PC-9 (cell line): Measurements from ENCODE around the gene ENO1. TPM values are rescaled to one million over a fixed set of nuclear protein-coding genes. Genes with fewer than 3 reads are reported as not detected.
A peak's percentile ranks its signal among the peaks of the same experiment; 100 is the strongest.

Source experiments
- BruUV-seq: library from RNA; stranded (reverse); fragments of 400-500 nt; replicated peaks from 2 replicates; lab custom pipeline; 2021; lab: Mats Ljungman, UMichigan
- CTCF ChIA-PET: fragments of 300-600 bp; sonication (Branson Sonifier 250); formaldehyde crosslinking; loops from one replicate; lab custom pipeline; 2022; ENCODE audit warnings: antibody characterized with exemption; lab: Charles Lee
- POLR2A ChIA-PET: fragments of 300-600 bp; sonication (Branson Sonifier 250); formaldehyde crosslinking; loops from one replicate; lab custom pipeline; 2022; ENCODE audit warnings: antibody characterized with exemption; ENCODE audit not compliant: unreplicated experiment; lab: Charles Lee
- DNase-seq, 2 experiments: peaks; one replicate each; pipeline versions ENCODE4 v3.0.0 to v3.0.0-alpha.2; 2015 to 2022; ENCODE audit warnings: mixed read lengths in 1 of 2
- H2AFZ ChIP-seq: fragments of 200-600 bp; sonication (generic); 2 replicates; pipeline ENCODE4 v1.8.1; 2017; ENCODE audit warnings: antibody characterized with exemption
- H3F3A ChIP-seq: fragments of 200-600 bp; sonication (generic); 2 replicates; pipeline ENCODE4 v1.8.1; 2017; ENCODE audit warnings: antibody characterized with exemption, mild to moderate bottlenecking, low read depth; ENCODE audit not compliant: insufficient read depth
- H3K27ac ChIP-seq: fragments of 200-600 bp; sonication (generic); 2 replicates; pipeline ENCODE4 v1.6.1; 2016; ENCODE audit warnings: mixed run types
- H3K27me3 ChIP-seq: fragments of 200-600 bp; sonication (generic); 2 replicates; pipeline ENCODE4 v1.6.1; 2016; ENCODE audit warnings: low read depth, mixed run types; ENCODE audit not compliant: insufficient read depth
- H3K36me3 ChIP-seq: fragments of 200-600 bp; sonication (generic); 2 replicates; pipeline ENCODE4 v1.6.1; 2016; ENCODE audit warnings: low read depth, mixed run types
- H3K4me1 ChIP-seq: fragments of 200-600 bp; sonication (generic); replicated peaks from 2 replicates; pipeline ENCODE4 v1.6.1; 2016; ENCODE audit warnings: mixed run types; ENCODE audit not compliant: insufficient read depth
- H3K4me2 ChIP-seq: fragments of 200-600 bp; sonication (generic); 2 replicates; pipeline ENCODE4 v1.6.1; 2017; ENCODE audit warnings: mixed run types
- H3K4me3 ChIP-seq: fragments of 200-600 bp; sonication (generic); 2 replicates; pipeline ENCODE4 v1.6.1; 2016; ENCODE audit warnings: mixed run types
- H3K79me2 ChIP-seq: fragments of 200-600 bp; sonication (generic); 2 replicates; pipeline ENCODE4 v1.6.1; 2017; ENCODE audit warnings: low read depth, mixed run types
- H3K9me2 ChIP-seq: fragments of 200-600 bp; sonication (generic); 2 replicates; pipeline ENCODE4 v1.8.1; 2017; ENCODE audit warnings: mild to moderate bottlenecking; ENCODE audit not compliant: insufficient read depth
- H3K9me3 ChIP-seq: fragments of 200-600 bp; sonication (generic); 2 replicates; pipeline ENCODE4 v1.8.1; 2016; ENCODE audit warnings: low read depth; ENCODE audit not compliant: insufficient read depth
- H4K20me1 ChIP-seq: fragments of 200-600 bp; sonication (generic); 2 replicates; pipeline ENCODE4 v1.8.1; 2017; ENCODE audit not compliant: insufficient read depth
- EZH2 ChIP-seq: fragments of 200-600 bp; sonication (generic); IDR thresholded peaks from 2 replicates; pipeline ENCODE4 v1.8.0; 2017; ENCODE audit warnings: antibody characterized with exemption, low read depth
- intact Hi-C: fragments of 100-400 bp; cut with micrococcal nuclease; formaldehyde crosslinking; loops from one replicate; pipeline ENCODE4 v1.10.0; 2022; ENCODE audit not compliant: unreplicated experiment
- total RNA-seq: library from RNA; stranded (reverse); gene quantifications from 2 replicates; pipeline ENCODE4 v1.2.3, GENCODE V29; 2021
- TF ChIP-seq, protein P1 (sequence below): fragments of 200-600 bp; sonication (generic); conservative IDR thresholded peaks from 2 replicates; pipeline ENCODE4 v1.6.1; 2017; ENCODE audit warnings: mixed run types, antibody characterized with exemption, mild to moderate bottlenecking, moderate library complexity

ENO1 gene
- total RNA-seq, 1 experiment from 2014 or later = 1,902 TPM

DNA sequence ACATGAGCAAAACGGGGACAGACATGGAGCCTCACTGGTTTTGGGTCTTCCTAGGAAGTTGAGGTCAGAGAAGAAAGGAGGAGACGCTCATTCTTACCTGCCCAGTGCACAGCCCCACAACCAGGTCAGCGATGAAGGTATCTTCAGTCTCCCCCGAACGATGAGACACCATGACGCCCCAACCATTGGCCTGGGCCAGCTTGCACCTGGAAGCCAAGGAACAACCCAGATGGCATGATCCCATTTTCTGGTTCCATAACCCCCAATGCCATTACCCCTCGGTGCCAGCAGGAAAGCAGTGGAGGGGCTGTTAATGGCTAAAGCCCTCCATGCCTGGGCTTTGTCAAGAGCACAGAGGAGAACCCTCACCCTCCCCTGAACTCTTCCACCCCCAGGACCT lies 15.3 kb downstream of the ENO1 start:
- ChIA-PET POLR2A (no interaction called here), CTCF (interaction anchor here (0.7 to 1.0 kb wide), 2 partner anchors 142 to 371 kb away, joined by 3 to 4 read pairs; no protein-coding TSS in a partner anchor)
- Histone ChIP-seq H3K9me2 (no peaks in the 10 kb centered on the region), H3K9me3 (no peaks in the 10 kb centered on the region), H3K27me3 (no peaks in the 10 kb centered on the region), H3K36me3 (peaks cover 41% of the 10 kb centered on the region), H3K4me1 (0 out of 2 replicates have a peak, but pooled peaks cover 5% of the 10 kb centered on the region), H4K20me1 (peaks cover 81% of the 10 kb centered on the region), H3K79me2 (peaks cover 8% of the 10 kb centered on the region), H3F3A (peaks cover 98% of the 10 kb centered on the region), H3K4me2 (no peak overlapping the region), H3K27ac (no peak overlapping the region), H3K4me3 (no peak overlapping the region), H2AFZ (no peak overlapping the region)
- DNase-seq = no peak
- no TSS peak for BruUV-seq
- intact Hi-C loops = no loop called here
- no peak for TF ChIP-seq EZH2
- TF ChIP-seq, protein P1, sequence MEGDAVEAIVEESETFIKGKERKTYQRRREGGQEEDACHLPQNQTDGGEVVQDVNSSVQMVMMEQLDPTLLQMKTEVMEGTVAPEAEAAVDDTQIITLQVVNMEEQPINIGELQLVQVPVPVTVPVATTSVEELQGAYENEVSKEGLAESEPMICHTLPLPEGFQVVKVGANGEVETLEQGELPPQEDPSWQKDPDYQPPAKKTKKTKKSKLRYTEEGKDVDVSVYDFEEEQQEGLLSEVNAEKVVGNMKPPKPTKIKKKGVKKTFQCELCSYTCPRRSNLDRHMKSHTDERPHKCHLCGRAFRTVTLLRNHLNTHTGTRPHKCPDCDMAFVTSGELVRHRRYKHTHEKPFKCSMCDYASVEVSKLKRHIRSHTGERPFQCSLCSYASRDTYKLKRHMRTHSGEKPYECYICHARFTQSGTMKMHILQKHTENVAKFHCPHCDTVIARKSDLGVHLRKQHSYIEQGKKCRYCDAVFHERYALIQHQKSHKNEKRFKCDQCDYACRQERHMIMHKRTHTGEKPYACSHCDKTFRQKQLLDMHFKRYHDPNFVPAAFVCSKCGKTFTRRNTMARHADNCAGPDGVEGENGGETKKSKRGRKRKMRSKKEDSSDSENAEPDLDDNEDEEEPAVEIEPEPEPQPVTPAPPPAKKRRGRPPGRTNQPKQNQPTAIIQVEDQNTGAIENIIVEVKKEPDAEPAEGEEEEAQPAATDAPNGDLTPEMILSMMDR = no peak

DNA sequence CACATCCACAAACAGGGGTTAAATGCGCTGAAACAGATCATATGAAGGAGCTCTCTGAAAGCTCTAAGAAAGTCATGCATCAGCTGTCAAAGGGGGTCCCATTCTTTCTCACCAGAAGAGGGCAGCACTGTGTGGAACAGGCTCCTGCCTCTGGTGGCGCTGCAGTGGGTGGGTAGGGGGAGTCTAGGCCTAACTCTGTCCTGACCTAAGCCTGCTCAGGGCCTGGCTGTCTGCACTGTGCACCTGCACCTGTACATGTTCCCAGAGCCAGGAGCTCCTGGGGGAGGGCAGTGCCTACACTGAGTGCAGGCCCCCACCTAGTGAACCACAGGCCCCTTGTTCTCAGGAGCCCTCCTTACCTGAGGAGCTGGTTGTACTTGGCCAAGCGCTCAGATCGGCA lies 16.0 kb downstream of the ENO1 start:
- no peak overlapping the region for H3K27ac ChIP-seq
- H3K4me2 ChIP-seq = no peak overlapping the region
- no peaks in the 10 kb centered on the region for H3K9me2 ChIP-seq
- H3K79me2 ChIP-seq = 0 out of 2 replicates have a peak, but pooled peaks cover 4% of the 10 kb centered on the region
- H4K20me1 ChIP-seq = peaks cover 78% of the 10 kb centered on the region
- no peak overlapping the region for H3K4me3 ChIP-seq
- no peak for DNase-seq
- 0 out of 2 replicates have a peak, but pooled peaks cover 5% of the 10 kb centered on the region for H3K4me1 ChIP-seq
- peaks cover 36% of the 10 kb centered on the region for H3K36me3 ChIP-seq
- intact Hi-C loops = no loop called here
- POLR2A ChIA-PET = no interaction called here
- TF ChIP-seq, protein P1 = peak; percentile 63
- no peak for TF ChIP-seq EZH2
- no peak overlapping the region for H2AFZ ChIP-seq
- CTCF ChIA-PET = interaction anchor here (0.7 to 1.0 kb wide), 2 partner anchors 142 to 372 kb away, joined by 3 to 4 read pairs; no protein-coding TSS in a partner anchor
- peaks cover 98% of the 10 kb centered on the region for H3F3A ChIP-seq
- H3K9me3 ChIP-seq = no peaks in the 10 kb centered on the region
- H3K27me3 ChIP-seq = no peaks in the 10 kb centered on the region
- BruUV-seq = no TSS peak

GRCh38 chr1:8860738-8861516 lies 17.6 kb downstream of the ENO1 start:
- no peak for TF ChIP-seq EZH2
- TF ChIP-seq, protein P1 = no peak
- TSS peak; percentile 7 for BruUV-seq
- peaks cover 66% of the 10 kb centered on the region for H4K20me1 ChIP-seq
- peaks cover 91% of the 10 kb centered on the region for H3F3A ChIP-seq
- 0 out of 2 replicates have a peak, but pooled peaks cover 5% of the 10 kb centered on the region for H3K4me1 ChIP-seq
- no peak overlapping the region for H2AFZ ChIP-seq
- H3K4me2 ChIP-seq = no peak overlapping the region
- intact Hi-C loops = no loop called here
- H3K9me3 ChIP-seq = no peaks in the 10 kb centered on the region
- CTCF ChIA-PET = interaction anchor here (0.6 kb wide), 1 partner anchor 19 kb away, joined by 8 read pairs; no protein-coding TSS in a partner anchor
- H3K36me3 ChIP-seq = peaks cover 23% of the 10 kb centered on the region
- no peak overlapping the region for H3K27ac ChIP-seq
- no peaks in the 10 kb centered on the region for H3K27me3 ChIP-seq
- POLR2A ChIA-PET = interaction anchor here (0.6 kb wide), 1 partner anchor 518 kb away, joined by 3 read pairs; no protein-coding TSS in a partner anchor
- H3K4me3 ChIP-seq = no peak overlapping the region
- DNase-seq = no peak
- H3K79me2 ChIP-seq = 0 out of 2 replicates have a peak, but pooled peaks cover 4% of the 10 kb centered on the region
- no peaks in the 10 kb centered on the region for H3K9me2 ChIP-seq
